NCI-H1930 (cell line): ENCODE measurements around the gene TRPM2.
"Not testable (repeated sequence)": the region's sequence is repeated elsewhere in the genome, so short reads cannot be mapped to it uniquely, and the experiment has no call there.

Experiments
- DNase-seq, 2 experiments: peaks; one replicate each; lab custom pipeline; 2025; lab: John Stamatoyannopoulos, UW

Gene TRPM2

GRCh38 chr21:44354775-44355771 lies 1.7 kb downstream of the TRPM2 start:
- DNase-seq, result no peak

DNA sequence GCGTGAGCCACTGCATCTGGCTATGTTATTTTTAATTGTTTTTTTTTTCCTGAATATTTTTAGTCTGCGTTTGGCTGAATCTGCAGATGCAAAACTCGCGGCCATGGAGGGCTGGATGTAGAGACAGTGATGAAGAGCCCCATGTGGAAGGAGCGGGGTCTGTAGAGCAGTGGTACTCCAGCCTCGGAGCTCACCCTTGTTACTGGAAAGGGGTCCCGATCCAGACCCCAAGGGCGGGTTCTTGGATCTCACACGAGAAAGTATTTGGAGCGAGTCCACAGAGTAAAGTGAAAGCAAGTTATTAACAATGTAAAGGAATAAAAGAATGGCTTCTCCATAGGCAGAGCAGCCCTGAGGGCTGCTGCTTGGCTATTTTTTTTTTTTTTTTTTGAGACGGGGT lies 2.7 kb downstream of the TRPM2 start:
- no peak for DNase-seq

DNA sequence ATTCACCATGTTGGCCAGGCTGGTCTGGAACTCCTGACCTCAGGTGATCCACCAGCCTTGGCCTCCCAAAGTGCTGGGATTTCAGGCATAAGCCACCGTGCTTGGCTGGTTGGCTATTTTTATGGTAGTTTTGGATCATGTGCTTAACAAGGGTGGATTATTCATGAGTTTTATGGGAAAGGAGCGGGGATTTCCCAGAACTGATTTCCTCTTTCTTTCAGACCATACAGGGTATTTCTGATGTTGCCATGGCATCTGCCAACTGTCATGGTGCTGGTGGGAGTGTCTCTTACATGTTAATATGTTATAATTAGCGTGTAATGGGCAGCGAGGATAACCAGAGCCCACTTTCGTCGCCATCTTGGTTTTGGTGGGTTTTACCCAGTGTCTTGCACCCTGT lies 3.2 kb downstream of the TRPM2 start:
- DNase-seq, result no peak

- DNase-seq, result no peak
Observed at GRCh38 chr21:44357064-44357837, 3.8 kb downstream of the TRPM2 start.

DNA sequence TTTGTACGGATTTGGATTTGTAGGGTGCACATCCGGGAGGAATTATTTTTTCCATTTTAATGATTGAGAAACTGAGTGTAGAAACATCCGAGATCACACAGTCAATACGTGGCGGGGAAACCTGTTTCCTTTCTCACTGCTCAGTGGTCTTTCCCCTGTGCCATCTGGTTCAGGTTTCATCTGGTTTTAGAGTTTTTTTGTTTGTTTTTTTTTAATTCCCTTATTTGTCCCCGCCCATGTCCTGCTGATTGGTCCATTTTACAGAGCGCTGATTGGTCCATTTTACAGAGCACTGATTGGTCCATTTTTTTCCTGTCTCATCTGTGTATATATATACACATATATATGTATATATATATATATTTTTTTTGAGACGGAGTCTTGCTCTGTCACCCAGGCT lies 6.0 kb downstream of the TRPM2 start:
- DNase-seq, result no peak

DNA sequence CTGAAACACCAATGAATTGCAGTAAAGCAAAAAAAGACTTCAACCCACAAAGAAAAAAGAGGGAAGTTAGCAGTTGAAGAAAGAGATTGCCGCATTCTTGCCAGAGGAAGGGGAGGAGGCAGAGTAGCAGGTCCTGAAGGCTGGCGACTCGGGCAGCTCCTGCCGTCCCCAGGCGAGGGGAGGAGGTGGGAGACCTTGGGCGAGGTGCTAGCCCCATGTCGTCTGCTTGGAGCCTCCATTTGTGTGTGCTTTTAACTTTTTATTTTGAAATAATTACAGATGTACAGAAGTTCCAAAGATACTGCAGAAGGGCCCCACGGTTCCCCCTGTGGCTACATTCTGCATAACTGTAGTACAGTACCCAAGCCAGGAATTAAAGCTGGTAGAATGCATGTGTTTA lies 6.7 kb downstream of the TRPM2 start:
- no peak for DNase-seq

DNA sequence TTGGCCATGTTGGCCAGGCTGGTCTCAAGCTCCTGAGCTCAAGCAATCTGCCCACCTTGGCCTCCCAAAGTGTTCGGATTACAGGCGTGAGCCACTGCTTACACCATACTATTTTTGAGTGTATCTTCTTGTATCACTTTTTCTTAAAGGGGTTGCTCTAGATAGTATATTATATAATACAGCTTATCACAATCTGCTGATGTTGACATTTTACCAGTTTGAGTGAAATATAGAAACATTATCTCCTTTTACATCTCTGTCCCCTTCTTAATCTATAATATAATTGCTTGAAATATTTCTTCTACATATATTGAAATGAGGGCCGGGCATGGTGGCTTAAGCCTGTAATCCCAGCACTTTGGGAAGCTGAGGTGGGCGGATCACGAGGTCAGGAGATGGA lies 8.5 kb downstream of the TRPM2 start:
- DNase-seq, result not testable (repeated sequence)

- no peak for DNase-seq
Observed at GRCh38 chr21:44363278-44363677, 9.9 kb downstream of the TRPM2 start.

- DNase-seq, result no peak
Observed at GRCh38 chr21:44364151-44365053, 11.0 kb downstream of the TRPM2 start.

DNA sequence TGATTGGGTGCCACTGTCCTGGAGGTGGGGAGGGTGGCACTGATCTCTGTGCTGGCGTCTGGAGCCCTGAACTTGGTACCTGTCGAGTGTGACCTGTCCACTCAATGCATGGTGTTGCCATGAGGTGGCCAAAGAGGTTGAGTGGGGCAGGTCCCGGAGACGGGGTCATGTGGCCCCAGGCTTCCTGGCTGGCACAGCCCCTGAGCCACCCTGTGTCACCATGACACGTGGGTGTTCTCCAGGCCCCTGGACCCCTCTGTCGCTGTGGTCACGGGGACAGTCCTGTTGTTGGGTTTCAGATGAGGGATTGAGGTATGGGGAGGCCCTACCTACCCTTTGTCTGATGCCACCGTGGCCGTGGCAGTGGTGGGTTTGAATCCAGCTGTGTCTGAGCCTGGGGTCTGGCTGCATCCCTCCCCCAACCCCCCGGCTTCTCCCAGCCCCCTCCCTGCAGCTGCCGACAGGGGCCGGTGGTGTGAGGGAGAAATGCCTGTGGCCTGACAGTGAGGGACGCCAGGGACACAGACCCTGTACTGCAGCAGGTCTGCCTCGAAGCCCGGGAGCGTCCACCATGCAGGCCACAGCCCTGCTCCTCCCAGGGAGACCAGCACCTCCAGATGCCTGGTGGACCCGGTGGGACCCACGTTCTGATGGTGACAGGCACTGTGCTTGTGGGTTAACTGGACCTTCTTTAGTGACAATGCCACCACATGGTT lies 12.0 kb downstream of the TRPM2 start:
- DNase-seq, result no peak

DNA sequence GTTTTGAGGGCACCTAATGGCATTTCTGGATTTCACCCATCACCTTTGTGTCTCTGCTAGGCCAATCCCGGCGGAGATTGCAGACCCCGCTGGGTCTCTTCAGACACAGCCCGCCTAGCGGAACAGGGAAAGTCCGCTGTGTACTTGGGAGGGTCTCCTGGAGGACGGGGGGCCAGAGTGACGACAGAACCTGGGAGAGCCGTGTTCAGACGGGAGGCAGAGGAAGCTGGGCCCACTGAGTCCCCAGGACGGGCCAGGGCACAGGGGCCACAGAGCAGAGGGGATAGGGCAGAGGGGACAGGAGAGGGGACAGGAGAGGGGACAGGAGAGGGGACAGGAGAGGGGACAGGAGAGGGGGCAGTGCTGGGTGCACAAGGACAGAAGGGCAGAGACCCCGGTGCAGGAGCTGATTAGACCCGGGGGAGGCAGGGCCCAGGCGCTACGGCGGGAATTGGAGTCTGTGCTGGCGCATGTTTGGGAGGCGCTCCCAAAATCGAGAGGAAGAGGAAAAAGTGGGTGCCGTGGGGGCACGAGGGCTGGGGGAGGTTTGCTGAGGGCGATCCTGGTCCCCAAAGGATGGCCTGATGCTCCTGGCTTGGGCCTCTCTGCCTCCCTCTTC lies 12.7 kb downstream of the TRPM2 start:
- DNase-seq, result no peak

DNA sequence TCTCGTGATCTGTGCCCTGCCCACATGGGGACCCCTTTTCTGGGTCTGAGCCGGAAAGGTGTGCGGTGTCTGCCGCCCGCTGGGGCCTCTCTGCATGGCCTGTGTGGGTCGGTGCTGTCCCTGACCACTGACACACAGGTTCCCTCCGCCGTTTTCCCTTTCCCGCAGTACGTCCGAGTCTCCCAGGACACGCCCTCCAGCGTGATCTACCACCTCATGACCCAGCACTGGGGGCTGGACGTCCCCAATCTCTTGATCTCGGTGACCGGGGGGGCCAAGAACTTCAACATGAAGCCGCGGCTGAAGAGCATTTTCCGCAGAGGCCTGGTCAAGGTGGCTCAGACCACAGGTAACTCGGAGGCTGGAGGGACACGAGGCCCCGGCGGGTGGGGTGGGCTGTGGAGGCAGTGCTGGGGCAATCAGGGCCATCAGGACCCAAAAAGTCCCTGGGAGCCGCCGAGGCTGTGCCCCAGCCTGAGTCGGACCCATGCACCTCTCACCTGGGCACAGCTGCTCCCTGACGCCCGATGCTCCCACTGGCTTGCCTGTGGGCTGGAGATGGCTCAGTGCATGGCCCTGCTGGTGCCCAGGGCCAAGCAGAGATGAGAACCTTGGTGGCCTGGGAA lies 13.3 kb downstream of the TRPM2 start:
- no peak for DNase-seq

GRCh38 chr21:44368711-44369446 lies 15.5 kb downstream of the TRPM2 start:
- DNase-seq, result no peak

GRCh38 chr21:44370027-44370735 lies 16.8 kb downstream of the TRPM2 start:
- no peak for DNase-seq

GRCh38 chr21:44370786-44371410 lies 17.5 kb downstream of the TRPM2 start:
- no peak for DNase-seq

- DNase-seq, result no peak
Observed at GRCh38 chr21:44371596-44371995, 18.2 kb downstream of the TRPM2 start.

DNA sequence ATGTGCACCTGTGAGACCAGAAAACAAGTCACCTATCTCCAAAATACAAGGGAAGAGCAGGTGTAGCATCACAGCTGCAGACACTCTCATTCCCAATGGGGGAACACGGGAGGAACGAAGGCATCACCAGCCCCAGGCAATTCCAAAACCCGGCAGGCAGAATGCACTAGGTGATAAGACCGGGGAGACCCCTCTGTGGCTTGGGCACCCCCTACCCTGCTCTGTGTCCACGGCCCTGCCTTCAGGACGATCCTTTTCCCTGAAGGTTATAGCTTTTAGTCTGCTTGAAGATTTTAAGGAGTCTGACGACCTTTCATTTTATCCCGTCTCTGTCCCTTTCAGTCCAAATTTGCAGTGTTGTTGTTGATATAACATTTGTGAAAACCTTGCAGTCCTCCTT lies 19.2 kb downstream of the TRPM2 start:
- DNase-seq, result no peak

GRCh38 chr21:44374601-44375280 lies 21.3 kb downstream of the TRPM2 start:
- no peak for DNase-seq
